ENCODE results near the gene TREH.

DNA sequence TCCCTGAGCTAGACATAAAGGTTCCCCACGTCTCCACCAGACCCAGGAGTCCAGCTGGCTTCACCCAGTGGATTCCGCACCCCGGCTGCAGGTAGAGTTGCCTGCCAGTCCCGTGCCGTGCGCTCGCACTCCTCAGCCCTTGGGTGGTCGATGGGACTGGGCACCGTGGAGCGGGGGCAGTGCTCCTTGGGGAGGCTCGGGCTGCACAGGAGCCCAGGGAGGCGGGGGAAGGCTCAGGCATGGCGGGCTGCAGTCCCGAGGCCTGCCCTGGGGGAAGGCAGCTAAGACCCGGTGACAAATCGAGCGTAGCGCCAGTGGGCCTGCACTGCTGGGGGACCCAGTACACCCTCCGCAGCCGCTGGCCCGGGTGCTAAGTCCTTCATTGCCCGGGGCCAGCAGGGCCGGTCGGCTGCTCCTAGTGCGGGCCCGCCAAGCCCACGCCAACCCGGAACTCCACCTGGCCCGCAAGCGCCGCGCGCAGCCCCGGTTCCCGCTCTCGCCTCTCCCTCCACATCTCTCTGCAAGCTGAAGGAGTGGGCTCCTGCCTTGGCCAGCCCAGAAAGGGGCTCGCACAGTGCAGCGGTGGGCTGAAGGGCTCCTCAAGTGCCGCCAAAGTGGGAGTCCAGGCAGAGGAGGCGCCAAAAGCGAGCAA is 9.5 kb upstream of the TREH start:
- TF ChIP-seq, protein P1, sequence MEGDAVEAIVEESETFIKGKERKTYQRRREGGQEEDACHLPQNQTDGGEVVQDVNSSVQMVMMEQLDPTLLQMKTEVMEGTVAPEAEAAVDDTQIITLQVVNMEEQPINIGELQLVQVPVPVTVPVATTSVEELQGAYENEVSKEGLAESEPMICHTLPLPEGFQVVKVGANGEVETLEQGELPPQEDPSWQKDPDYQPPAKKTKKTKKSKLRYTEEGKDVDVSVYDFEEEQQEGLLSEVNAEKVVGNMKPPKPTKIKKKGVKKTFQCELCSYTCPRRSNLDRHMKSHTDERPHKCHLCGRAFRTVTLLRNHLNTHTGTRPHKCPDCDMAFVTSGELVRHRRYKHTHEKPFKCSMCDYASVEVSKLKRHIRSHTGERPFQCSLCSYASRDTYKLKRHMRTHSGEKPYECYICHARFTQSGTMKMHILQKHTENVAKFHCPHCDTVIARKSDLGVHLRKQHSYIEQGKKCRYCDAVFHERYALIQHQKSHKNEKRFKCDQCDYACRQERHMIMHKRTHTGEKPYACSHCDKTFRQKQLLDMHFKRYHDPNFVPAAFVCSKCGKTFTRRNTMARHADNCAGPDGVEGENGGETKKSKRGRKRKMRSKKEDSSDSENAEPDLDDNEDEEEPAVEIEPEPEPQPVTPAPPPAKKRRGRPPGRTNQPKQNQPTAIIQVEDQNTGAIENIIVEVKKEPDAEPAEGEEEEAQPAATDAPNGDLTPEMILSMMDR (IDR thresholded peaks at IDR 0.05), result no peak
- TF ChIP-seq POLR2A (IDR thresholded peaks at IDR 0.05) (no peak), POLR2AphosphoS5 (IDR thresholded peaks at IDR 0.05) (no peak)

Measured in stomach (tissue), 4 donors.